NT2/D1 (cell line): ENCODE measurements around the gene TLX1.

Experiments
- YY1 ChIP-seq: IDR thresholded peaks from 2 replicates; pipeline ENCODE4 v1.6.1; 2011; ENCODE audit not compliant: insufficient read length, insufficient read depth
- ZNF274 ChIP-seq: IDR thresholded peaks from 2 replicates; pipeline ENCODE4 v1.6.1; 2011; ENCODE audit warnings: mild to moderate bottlenecking, low read depth, low read length

DNA sequence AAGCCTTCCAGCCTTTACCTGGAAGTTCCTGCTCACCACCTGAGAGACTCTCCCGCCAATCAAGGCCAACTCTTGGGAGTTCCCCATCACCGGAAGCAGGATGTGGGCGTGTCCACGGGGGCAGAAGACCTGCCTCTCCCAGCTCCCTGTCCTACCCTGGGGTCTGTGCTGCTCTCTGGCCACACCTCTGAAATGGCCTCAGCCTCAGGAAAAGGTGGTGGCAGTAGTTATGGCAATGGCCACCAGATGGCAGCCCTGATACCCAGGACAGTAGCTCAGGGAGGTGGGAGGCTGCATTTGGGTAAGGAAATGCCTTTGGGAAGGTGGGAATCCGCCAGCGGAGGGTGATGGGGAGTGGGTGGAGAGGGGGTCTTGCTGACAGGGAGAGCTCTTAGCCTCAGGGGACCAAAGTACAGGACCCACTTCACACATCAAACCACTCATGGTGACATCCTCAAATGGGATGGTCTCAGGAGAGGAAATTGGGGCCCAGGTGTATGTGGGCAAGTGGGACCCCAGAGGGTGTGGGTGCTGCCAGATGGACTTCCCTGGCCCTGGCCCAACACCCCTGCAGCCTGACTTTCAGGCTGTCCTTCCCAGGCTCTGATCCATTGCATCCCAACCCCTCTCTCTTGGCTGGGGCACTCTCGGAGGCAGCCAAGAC lies 35.4 kb upstream of the TLX1 start:
- no peak for TF ChIP-seq YY1
- TF ChIP-seq ZNF274, result no peak
